ENCODE results near the gene MMP23B.

DNA sequence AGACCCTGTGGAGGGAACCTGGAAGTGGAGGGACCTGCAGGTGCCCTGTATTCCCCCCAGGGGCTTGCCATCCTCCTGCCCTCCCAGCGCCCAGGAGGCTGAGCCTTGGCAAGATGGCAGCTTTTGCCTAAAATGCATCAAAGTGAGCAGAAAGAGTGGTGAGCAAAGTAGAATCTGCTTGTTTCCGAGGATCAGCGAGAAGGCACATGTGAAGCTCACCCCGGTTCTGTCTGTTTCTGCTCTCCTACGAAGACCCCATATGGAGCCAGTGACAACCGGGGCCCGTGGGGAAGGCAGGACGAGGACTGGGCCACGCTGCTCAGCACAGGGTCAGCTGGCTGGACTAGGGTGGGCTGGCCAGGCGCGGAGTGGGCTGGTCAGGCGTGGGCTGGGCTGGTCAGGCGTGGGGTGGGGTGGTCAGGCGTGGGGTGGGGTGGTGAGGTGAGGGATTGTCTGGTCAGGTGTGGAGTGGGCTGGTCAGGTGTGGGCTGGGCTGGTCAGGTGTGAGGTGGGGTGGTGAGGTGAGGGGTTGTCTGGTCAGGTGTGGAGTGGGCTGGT, 26.9 kb upstream of the MMP23B start:
- TF ChIP-seq, protein P1, sequence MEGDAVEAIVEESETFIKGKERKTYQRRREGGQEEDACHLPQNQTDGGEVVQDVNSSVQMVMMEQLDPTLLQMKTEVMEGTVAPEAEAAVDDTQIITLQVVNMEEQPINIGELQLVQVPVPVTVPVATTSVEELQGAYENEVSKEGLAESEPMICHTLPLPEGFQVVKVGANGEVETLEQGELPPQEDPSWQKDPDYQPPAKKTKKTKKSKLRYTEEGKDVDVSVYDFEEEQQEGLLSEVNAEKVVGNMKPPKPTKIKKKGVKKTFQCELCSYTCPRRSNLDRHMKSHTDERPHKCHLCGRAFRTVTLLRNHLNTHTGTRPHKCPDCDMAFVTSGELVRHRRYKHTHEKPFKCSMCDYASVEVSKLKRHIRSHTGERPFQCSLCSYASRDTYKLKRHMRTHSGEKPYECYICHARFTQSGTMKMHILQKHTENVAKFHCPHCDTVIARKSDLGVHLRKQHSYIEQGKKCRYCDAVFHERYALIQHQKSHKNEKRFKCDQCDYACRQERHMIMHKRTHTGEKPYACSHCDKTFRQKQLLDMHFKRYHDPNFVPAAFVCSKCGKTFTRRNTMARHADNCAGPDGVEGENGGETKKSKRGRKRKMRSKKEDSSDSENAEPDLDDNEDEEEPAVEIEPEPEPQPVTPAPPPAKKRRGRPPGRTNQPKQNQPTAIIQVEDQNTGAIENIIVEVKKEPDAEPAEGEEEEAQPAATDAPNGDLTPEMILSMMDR (conservative IDR thresholded peaks at IDR 0.05; ENCODE audit: low read depth in 2 of 2), result no peak
- no peak for TF ChIP-seq JUNB (IDR thresholded peaks at IDR 0.05; ENCODE audit: unreplicated experiment)
- TF ChIP-seq EZH2phosphoT487 (IDR thresholded peaks at IDR 0.05; ENCODE audit: unreplicated experiment), result no peak
- no peak for TF ChIP-seq POLR2AphosphoS5 (IDR thresholded peaks at IDR 0.05; ENCODE audit: low read depth)
- TF ChIP-seq, protein P2, sequence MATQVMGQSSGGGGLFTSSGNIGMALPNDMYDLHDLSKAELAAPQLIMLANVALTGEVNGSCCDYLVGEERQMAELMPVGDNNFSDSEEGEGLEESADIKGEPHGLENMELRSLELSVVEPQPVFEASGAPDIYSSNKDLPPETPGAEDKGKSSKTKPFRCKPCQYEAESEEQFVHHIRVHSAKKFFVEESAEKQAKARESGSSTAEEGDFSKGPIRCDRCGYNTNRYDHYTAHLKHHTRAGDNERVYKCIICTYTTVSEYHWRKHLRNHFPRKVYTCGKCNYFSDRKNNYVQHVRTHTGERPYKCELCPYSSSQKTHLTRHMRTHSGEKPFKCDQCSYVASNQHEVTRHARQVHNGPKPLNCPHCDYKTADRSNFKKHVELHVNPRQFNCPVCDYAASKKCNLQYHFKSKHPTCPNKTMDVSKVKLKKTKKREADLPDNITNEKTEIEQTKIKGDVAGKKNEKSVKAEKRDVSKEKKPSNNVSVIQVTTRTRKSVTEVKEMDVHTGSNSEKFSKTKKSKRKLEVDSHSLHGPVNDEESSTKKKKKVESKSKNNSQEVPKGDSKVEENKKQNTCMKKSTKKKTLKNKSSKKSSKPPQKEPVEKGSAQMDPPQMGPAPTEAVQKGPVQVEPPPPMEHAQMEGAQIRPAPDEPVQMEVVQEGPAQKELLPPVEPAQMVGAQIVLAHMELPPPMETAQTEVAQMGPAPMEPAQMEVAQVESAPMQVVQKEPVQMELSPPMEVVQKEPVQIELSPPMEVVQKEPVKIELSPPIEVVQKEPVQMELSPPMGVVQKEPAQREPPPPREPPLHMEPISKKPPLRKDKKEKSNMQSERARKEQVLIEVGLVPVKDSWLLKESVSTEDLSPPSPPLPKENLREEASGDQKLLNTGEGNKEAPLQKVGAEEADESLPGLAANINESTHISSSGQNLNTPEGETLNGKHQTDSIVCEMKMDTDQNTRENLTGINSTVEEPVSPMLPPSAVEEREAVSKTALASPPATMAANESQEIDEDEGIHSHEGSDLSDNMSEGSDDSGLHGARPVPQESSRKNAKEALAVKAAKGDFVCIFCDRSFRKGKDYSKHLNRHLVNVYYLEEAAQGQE (IDR thresholded peaks at IDR 0.05; ENCODE audit: unreplicated experiment), result no peak
- no peak for TF ChIP-seq CREB1 (CRISPR knock-in tag; IDR thresholded peaks at IDR 0.05; ENCODE audit: low read depth)
- TF ChIP-seq EZH2 (IDR thresholded peaks at IDR 0.05; ENCODE audit: low read depth, unreplicated experiment), result no peak

Measured in GM23338 (cell line).